Measurements from ENCODE around the gene PDIA2.
"Not testable (repeated sequence)": the region's sequence is repeated elsewhere in the genome, so short reads cannot be mapped to it uniquely, and the experiment has no call there.

Gene PDIA2

GRCh38 chr16:283033-283805 lies at the start of gene PDIA2:
Gene PDIA2, plus strand, starts transcription at chr16:283164. Its CDS starts 6 bp downstream, at chr16:283170.
- no peak for FAIRE-seq

- FAIRE-seq = no peak
Measured at GRCh38 chr16:234468-235305, 48.3 kb upstream of the PDIA2 start, which contains the start of gene FAM234A. Gene FAM234A, plus strand, starts transcription at chr16:234821. Its CDS starts 19,593 bp downstream, at chr16:254414.

GRCh38 chr16:239948-240277 lies 43.1 kb upstream of the PDIA2 start:
- no peak for FAIRE-seq

- no peak for FAIRE-seq
Measured at GRCh38 chr16:240559-240958, 42.4 kb upstream of the PDIA2 start.

- FAIRE-seq = no peak
Measured at GRCh38 chr16:242281-242680, 40.7 kb upstream of the PDIA2 start.

- FAIRE-seq = no peak
Measured at GRCh38 chr16:243348-243747, 39.6 kb upstream of the PDIA2 start.

GRCh38 chr16:245105-245504 lies 37.9 kb upstream of the PDIA2 start:
- no peak for FAIRE-seq

GRCh38 chr16:247027-247426 lies 35.9 kb upstream of the PDIA2 start:
- FAIRE-seq = no peak

GRCh38 chr16:249431-249830 lies 33.5 kb upstream of the PDIA2 start:
- no peak for FAIRE-seq

- FAIRE-seq = no peak
Measured at GRCh38 chr16:252366-253337, 30.3 kb upstream of the PDIA2 start.

- no peak for FAIRE-seq
Measured at GRCh38 chr16:253833-254232, 29.1 kb upstream of the PDIA2 start.

- FAIRE-seq = no peak
Measured at GRCh38 chr16:254461-254860, 28.5 kb upstream of the PDIA2 start.

GRCh38 chr16:255183-255582 lies 27.8 kb upstream of the PDIA2 start:
- FAIRE-seq = no peak

GRCh38 chr16:258091-258490 lies 24.9 kb upstream of the PDIA2 start:
- FAIRE-seq = not testable (repeated sequence)

- no peak for FAIRE-seq
Measured at GRCh38 chr16:259226-259625, 23.7 kb upstream of the PDIA2 start.

- no peak for FAIRE-seq
Measured at GRCh38 chr16:259814-260253, 23.1 kb upstream of the PDIA2 start.

- no peak for FAIRE-seq
Measured at GRCh38 chr16:260326-260725, 22.6 kb upstream of the PDIA2 start.

- FAIRE-seq = no peak
Measured at GRCh38 chr16:261031-261691, 21.8 kb upstream of the PDIA2 start.

GRCh38 chr16:262121-262745 lies 20.7 kb upstream of the PDIA2 start:
- FAIRE-seq = no peak

- no peak for FAIRE-seq
Measured at GRCh38 chr16:263182-263774, 19.7 kb upstream of the PDIA2 start.

- no peak for FAIRE-seq
Measured at GRCh38 chr16:263944-264343, 19.0 kb upstream of the PDIA2 start.

Measured in islet of Langerhans (tissue), 1 donor.